Measurements from ENCODE around the gene HEXIM1.

Gene HEXIM1

DNA sequence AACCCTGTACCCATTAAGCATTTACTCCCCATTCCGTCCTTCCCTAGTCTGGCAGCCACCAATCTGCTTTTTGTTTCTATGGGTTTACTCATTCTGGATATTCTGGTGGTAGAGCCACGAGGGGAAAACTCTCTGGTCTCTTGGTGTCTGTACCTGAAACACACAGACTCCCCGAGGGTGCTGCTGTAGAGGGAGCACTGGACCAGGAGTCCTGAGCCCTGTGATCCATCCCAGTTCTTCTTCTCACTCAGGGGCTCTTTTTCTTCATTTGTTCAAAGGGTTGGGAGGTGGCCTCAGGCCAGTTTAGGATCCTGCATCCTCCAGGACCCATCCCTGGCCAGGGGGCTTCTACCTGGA lies 27.5 kb downstream of the HEXIM1 start:
- FAIRE-seq = no peak

DNA sequence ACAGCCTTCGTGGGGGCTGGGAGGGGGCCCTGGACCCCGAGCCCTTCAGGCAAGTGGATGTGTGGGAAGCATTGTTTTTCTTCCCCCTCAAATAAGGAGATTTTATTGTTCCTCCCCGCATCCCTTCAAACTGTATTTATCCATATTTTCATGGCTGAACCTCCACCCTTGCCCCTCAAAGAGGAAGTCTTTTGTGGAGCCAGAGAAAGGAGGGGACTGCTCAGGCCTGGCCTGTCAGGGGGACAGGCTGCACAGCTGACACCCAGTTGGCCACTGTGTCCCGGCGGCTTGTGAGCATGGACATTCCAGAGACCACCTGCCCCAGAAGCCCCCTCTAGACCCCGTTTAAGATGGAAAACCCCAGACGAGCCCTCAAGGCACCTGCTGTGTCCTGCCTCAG lies 29.3 kb downstream of the HEXIM1 start:
- no peak for FAIRE-seq

DNA sequence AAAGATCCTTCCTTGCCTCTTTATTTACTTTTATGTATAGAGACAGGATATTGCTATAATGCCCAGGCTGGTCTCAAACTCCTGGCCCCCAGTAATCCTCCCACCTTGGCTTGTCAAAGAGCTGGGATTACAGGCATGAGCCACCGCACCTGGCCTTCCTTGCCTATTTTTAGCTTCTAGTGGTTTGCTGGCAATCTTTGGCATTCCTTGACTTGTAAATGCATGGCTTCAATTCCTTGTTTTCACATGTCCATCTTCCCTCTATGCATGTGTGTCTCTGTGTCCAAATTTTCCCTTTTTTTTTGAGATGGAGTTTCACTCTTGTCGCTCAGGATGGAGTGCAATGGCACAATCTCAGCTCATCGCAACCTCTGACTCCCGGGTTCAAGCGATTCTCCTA lies 35.9 kb downstream of the HEXIM1 start:
- no peak for FAIRE-seq

DNA sequence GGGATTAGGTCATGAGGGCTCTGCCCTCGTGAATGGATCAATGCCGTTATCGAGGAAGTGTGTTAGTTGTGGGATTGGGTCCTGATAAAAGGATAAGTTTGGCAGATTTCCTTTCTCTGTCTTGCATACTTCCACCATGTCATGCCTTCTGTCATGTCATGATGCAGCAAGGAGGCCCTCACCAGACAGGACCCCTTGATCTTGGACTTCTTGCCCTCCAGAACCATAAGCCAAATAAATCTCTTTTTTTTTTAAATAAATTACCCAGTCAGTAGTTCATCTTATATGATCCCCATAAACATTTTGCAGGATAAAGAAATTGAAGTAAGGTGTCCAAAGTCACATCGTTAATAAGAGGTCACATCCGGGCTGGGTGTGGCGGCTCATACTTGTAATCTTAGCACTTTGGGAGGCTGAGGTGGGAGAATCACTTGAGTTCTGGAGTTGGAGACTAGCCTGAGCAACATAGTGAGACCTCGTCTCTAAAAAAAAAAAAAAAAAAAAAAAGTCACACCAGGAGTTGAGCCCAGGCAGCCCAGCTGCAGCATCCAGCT lies 38.6 kb downstream of the HEXIM1 start:
- FAIRE-seq = no peak

DNA sequence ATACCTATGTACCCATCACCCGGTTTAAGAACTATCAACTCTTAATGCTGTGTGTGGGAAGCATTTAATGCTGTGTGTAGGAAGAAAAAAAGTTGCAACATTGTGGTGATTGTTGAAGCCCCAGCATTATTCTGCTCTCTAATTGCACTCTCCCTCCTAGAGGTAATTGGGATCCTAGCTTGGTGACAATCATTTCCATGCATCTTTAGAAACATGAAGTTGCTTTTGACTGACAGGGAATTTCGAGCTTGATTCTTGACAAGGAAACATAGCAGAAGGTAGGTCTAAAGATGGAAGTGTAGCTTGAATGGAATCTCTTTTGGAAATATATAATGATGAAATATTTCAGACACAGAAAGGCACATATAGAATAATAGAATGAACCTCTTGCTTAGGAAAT lies 40.7 kb downstream of the HEXIM1 start:
- FAIRE-seq = no peak

DNA sequence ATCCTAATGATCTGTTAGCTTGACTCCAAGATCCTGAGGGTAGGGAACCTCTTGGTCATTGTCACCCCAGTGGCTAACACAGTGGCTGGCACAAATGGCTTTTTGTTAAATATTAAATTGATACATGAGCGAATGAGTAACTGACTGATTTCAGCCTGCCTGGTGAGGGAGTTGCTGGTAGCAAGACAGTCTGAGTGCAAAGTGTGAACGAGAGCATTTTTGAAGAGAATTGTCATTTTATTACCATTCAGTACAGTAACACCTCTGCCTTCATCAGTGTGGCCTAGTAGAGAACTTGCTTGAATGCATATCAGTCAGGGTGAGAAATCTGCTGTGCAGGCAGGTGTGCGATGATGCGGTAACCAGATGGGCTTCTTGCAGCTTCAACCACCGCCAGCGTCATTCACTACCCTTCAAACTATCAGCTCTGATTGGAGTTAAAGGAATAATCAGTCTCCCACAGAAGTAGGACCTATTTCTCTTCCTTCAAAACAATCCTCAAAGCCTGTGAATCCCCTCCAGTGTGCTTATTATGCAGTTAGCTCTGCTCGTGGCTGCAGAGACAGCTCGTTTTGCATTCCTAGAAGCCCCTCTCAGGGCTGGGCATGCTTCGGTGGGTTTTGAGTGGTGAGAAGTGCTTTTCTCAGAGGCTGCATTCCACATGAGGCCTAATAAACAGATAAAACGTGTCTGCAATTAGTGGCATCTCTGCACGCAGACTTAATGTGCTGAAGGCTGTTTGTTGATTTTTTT lies 42.4 kb downstream of the HEXIM1 start:
- no peak for FAIRE-seq

DNA sequence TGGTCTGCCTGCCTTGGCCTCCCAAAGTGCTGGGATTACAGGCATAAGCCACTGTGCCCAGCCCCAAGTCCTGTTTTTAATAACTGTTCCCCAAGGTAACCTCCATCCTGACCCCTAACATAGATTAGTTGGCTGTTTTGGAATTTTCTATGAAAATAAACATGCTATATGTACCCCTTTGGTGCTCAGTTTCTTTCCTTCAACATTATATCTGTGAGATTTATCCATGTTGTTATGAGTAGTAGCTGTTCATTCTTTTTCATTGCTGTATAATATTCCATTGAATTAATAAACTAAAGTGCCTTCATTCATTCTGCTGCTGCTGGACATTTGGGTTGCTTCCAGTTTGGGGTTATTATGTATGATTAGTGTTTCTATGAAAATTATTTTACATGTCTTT lies 47.1 kb downstream of the HEXIM1 start:
- no peak for FAIRE-seq

DNA sequence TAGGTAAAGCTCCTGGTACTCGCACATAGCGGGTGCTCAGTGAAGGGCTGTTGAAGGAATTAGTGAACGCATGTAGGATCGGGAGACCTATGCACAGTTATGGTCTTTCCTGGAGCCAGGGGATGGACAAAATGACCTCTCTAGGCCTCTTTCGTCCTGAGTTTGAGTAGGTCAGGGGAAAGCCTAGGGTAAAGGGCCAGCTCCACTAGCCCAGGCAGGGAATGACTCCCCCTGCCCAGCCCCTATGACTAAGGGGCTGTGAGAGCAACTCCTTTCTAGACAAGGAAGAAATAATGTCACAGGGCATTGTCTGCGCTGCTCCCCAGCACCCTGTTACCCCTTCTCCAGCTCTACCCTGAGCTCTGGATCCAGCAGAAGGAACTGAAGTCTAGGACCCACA lies 48.8 kb downstream of the HEXIM1 start:
- FAIRE-seq = no peak

DNA sequence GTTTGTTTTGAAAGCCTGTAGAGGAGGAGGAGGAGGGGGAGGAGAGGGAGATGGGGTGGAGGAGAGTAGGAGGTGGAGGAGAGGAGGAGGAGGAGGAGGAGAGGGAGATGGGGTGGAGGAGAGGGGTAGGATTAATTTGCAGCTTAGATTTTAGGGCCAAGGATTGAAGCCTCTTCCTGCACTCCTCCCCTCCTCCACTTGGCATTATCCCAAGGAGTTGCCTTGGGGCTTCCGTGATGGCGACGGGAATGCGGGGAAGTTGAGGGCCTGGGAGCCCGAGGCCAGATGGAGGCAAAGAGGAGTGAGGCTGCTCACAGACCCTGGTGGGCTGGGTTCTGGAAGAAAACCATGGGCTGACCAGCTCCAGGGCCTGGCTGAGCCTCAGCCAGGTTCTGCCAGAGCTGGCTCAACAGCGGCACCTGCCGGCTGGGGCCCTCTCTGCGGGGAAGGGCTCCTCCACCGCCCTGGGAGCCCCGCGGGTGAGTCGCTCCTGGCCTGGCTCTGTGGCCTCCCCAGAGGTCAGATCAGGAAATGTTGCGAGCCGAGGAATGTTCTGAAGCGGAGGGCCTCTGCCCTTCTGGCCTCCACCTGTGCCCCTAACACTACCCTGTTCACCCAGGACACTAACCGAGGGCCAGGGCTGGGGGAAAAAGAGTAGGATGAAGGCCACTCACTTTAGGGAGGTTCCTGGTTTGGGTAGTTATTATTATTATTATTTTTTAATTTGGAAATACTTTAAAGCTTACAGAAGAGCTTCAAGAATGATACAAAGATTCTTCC lies 49.5 kb downstream of the HEXIM1 start:
- no peak for FAIRE-seq

DNA sequence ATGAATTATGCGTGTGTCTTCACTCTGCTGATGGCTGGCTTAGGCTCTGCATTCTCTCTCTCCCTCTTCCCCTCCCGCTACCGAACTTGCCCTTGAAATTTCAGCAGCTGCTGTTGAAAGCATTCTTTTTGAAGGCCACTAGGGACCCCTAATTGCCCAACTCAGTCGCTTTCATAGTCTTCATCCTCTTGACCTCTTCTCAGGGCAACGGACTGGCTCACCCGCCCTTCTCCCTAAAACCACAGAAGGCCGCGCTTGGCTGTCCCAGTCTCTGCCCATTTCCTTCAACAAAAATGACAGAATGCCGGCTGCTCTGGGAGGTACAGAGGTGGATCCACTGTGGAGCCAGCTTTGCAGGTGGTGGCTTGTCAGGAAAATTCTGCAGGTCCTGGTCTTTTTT lies 52.4 kb downstream of the HEXIM1 start:
- no peak for FAIRE-seq

DNA sequence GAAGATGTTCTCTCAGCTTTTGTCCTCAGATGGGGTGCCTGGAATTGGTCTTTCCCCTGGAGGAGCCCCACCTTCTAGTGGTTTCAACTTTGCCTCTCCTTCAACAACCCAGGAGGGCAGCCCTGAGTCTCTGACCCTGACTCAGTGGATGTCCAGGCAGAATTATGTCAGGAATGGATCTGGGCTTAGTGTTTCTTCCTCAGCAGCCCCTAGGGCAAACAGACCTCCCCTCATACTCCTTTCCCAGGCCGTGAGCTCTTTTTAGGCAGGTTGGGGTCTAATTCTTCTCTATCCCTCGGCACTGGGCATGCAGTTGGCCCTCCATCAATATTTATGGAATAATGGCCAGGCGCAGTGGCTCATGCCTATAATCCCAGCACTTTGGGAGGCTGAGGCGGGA lies 53.2 kb downstream of the HEXIM1 start:
- FAIRE-seq = no peak

Data from colon (tissue), 2 donors.